Measurements from ENCODE around the gene PAFAH2.

Gene PAFAH2

DNA sequence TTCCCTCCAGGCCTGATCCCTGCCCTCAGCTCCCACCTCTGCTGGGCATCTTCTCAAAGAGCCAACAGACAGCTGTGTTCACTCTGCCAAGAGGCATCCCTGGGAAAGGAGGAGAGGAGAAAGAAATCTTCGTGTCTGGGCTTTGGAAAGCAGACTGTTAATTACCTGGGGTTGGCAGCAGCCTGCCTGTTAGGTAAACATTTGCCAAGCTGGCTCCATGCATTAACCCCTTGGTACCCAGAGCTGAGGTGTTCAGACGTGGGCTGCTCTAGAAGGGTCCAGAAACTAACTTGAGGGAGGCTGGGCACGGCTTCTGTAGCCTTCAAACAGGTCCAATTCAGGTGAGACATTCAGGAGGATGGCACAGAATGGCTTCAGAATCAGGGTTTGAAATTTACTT, 15.0 kb upstream of the PAFAH2 start:
- peak; percentile 21 for DNase-seq (ENCODE audit: low read depth)
- H3K4me3 ChIP-seq (ENCODE audit: low read depth, low read length): no peak overlapping the region
- TF ChIP-seq, protein P1, sequence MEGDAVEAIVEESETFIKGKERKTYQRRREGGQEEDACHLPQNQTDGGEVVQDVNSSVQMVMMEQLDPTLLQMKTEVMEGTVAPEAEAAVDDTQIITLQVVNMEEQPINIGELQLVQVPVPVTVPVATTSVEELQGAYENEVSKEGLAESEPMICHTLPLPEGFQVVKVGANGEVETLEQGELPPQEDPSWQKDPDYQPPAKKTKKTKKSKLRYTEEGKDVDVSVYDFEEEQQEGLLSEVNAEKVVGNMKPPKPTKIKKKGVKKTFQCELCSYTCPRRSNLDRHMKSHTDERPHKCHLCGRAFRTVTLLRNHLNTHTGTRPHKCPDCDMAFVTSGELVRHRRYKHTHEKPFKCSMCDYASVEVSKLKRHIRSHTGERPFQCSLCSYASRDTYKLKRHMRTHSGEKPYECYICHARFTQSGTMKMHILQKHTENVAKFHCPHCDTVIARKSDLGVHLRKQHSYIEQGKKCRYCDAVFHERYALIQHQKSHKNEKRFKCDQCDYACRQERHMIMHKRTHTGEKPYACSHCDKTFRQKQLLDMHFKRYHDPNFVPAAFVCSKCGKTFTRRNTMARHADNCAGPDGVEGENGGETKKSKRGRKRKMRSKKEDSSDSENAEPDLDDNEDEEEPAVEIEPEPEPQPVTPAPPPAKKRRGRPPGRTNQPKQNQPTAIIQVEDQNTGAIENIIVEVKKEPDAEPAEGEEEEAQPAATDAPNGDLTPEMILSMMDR (IDR thresholded peaks at IDR 0.05; ENCODE audit: control insufficient read depth, extremely low read depth, insufficient read depth): no peak

DNA sequence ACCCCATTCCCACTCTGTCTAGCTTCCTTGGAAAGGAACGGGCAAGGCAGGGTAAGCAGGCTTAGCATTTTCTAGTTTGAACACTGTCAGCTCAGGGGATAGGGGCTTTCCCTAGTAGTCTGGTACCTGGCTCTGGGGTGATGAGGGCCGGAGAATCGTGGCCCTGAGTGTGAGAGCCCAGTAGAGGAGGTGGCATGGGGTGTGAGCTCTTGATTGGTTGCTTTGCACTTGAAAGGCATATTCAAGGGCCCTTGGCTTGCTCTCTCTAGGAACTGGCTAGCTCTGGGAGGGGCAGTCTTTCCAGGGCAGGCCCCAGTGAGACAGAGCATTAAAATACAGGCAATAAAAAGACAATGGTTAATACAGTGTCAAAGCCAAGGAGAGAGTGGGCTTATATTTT, 13.0 kb upstream of the PAFAH2 start:
- no peak for DNase-seq (ENCODE audit: low read depth)
- H3K4me3 ChIP-seq (ENCODE audit: low read depth, low read length): no peak overlapping the region
- TF ChIP-seq, protein P1 (IDR thresholded peaks at IDR 0.05; ENCODE audit: control insufficient read depth, extremely low read depth, insufficient read depth): no peak

DNA sequence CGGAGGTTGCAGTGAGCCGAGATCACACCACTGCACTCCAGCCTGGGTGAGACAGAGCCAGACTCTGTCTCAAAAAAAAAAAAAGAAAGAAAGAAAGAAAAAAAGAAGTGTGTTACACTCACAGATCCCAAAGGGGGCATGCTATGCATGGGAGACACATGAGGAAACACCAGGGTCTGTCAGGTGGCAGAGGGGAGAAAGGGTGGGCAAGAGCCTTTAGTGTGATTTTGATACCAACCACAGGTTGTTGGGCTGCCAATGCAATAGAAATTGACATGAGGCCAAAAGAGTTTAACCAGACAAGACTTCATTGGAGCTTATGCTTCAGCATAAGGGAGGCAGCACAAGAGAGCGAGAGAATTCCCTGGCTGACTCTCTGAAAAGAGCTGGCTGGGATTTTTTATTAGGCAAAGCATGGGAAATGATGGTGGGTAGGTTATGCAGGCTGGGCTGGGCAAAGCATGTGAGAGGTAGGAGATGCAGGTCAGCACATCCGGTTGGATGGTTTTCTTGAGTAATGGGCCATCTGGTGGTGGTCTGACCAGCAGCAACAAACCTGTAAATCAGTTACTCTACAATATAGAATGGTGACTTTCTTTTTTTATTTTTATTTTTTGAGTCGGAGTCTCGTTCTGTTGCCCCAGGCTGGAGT, 12.1 kb upstream of the PAFAH2 start:
- TF ChIP-seq, protein P1 (IDR thresholded peaks at IDR 0.05; ENCODE audit: control insufficient read depth, extremely low read depth, insufficient read depth): no peak
- no peak for DNase-seq (ENCODE audit: low read depth)
- H3K4me3 ChIP-seq (ENCODE audit: low read depth, low read length): no peak overlapping the region

DNA sequence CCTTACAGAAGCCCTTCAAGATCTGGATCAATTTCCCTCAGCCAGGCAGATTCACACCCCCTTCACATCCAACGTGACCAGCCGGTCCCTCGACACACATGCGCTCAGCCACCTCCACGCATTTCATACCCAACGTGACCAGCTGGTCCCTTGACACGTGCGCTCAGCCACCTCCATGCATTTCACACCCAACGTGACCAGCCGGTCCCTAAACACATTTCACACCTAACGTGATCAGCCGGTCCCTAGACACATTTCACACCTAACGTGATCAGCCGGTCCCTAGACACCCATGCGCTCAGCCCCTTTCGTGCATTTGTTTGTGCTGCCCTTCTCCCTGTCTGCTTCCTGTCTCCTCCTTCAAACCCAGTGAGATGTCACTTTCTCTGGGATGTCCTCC, 8.8 kb upstream of the PAFAH2 start:
- H3K4me3 ChIP-seq (ENCODE audit: low read depth, low read length): no peak overlapping the region
- no peak for DNase-seq (ENCODE audit: low read depth)
- TF ChIP-seq, protein P1 (IDR thresholded peaks at IDR 0.05; ENCODE audit: control insufficient read depth, extremely low read depth, insufficient read depth): no peak

DNA sequence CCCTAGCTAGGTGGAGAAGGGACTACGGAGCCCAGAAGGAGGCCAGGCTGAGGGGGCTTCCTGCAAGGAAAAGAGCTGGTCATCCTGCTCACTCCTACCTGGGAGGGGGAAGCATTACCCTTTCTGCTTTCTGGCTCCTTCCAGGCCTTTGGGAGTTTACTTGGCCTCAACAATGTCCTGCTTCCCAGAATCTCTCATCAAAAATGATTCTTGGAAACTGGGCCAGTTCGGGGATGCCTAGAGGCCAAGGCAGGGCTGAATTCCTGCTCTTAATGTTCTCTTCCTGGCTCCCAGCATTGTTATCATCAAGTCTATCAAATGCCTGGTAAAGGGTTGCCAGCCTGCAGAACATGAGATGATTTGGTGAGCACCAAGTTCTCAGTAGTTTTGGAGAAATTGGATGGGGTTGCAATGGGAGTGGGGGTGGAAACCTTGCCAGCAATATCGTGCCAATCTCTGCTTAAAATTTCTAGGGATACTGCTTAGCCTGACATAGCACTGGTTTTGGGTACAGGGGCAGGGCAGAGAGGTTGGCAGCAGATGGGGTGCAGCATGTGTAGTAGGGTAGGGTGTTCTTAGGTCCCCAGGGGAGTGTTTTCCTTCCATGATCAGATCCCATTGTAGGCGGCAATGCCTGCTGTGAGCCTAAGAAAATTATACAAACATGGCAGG, 7.7 kb upstream of the PAFAH2 start:
- no peak overlapping the region for H3K4me3 ChIP-seq (ENCODE audit: low read depth, low read length)
- DNase-seq (ENCODE audit: low read depth): no peak
- TF ChIP-seq, protein P1 (IDR thresholded peaks at IDR 0.05; ENCODE audit: control insufficient read depth, extremely low read depth, insufficient read depth): no peak

DNA sequence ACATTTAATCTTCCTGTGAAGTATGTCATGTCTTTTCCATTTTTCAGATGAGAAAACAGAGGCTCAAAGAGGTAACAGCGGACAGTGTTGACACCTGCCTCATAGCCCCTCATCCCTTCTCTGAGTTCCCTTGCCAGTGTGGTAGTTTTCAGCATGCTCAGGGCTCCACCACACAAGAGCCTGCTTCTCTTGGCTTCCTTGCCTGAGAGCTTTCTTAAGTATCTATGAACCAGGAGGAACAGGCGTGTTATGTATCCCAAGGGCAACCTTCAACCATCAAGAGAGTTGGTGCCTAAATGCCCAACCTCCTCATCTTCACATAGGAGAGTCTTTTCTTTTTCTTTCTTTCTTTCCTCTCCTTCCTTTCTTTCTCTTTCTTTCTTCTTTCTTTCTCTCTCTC, 5.9 kb upstream of the PAFAH2 start:
- H3K4me3 ChIP-seq (ENCODE audit: low read depth, low read length): no peak overlapping the region
- no peak for DNase-seq (ENCODE audit: low read depth)
- TF ChIP-seq, protein P1 (IDR thresholded peaks at IDR 0.05; ENCODE audit: control insufficient read depth, extremely low read depth, insufficient read depth): no peak

DNA sequence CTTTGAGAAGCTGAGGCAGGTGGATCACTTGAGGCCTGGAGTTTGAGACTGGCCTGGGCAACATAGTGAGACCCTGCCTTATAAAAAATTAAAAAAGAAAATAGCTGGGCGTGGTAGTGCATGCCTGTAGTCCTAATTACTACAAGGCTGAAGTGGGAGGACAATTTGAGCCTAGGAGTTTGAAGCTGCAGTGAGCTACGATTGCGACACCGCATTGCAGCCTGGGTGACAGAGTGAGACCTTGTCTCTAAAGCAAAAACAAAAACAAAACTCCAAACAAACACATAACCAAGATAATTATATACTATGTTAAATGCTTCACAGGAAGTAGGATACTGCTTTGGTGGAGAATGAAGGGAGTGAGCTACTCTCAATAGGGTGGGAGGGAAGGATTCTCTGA, 5.4 kb upstream of the PAFAH2 start:
- no peak overlapping the region for H3K4me3 ChIP-seq (ENCODE audit: low read depth, low read length)
- TF ChIP-seq, protein P1 (IDR thresholded peaks at IDR 0.05; ENCODE audit: control insufficient read depth, extremely low read depth, insufficient read depth): no peak
- no peak for DNase-seq (ENCODE audit: low read depth)
